Calu3 (cell line): ENCODE data around the gene SLC27A2. TPM values are rescaled to one million over a fixed set of nuclear protein-coding genes. Genes with fewer than 3 reads are reported as not detected.

ENCODE experiments used
- BruUV-seq: library from RNA; stranded (reverse); fragments of 400-500 nt; replicated peaks from 2 replicates; lab custom pipeline; 2021; lab: Mats Ljungman, UMichigan
- CTCF ChIA-PET: fragments of 300-600 bp; sonication (Branson Sonifier 250); formaldehyde crosslinking; loops from one replicate; lab custom pipeline; 2022; ENCODE audit warnings: antibody characterized with exemption; lab: Charles Lee
- DNase-seq: peaks from one replicate; pipeline ENCODE4 v3.0.0; 2022
- H3K27ac Mint-ChIP-seq: one replicate; pipeline ENCODE4 v1.8.0; 2022; ENCODE audit warnings: mixed read lengths; ENCODE audit not compliant: unreplicated experiment
- H3K27me3 Mint-ChIP-seq: one replicate; pipeline ENCODE4 v1.8.0; 2022; ENCODE audit warnings: mixed read lengths; ENCODE audit not compliant: unreplicated experiment
- H3K36me3 Mint-ChIP-seq: one replicate; pipeline ENCODE4 v1.8.0; 2022; ENCODE audit warnings: mild to moderate bottlenecking, moderate library complexity, mixed read lengths; ENCODE audit not compliant: insufficient read depth, unreplicated experiment
- H3K4me1 Mint-ChIP-seq: one replicate; pipeline ENCODE4 v1.8.0; 2022; ENCODE audit warnings: mild to moderate bottlenecking, low read depth, mixed read lengths; ENCODE audit not compliant: unreplicated experiment
- H3K4me3 Mint-ChIP-seq: one replicate; pipeline ENCODE4 v1.8.0; 2022; ENCODE audit warnings: mild to moderate bottlenecking, low read depth, moderate library complexity, mixed read lengths; ENCODE audit not compliant: unreplicated experiment
- H3K9me3 Mint-ChIP-seq: one replicate; pipeline ENCODE4 v1.8.0; 2022; ENCODE audit warnings: low read depth, mixed read lengths; ENCODE audit not compliant: unreplicated experiment
- intact Hi-C: fragments of 100-400 bp; cut with micrococcal nuclease; formaldehyde crosslinking; loops from one replicate; pipeline ENCODE4 v1.10.0; 2022; ENCODE audit not compliant: unreplicated experiment
- total RNA-seq: library from RNA; stranded (reverse); gene quantifications from 2 replicates; pipeline ENCODE4 v1.2.3, GENCODE V29; 2022
- TF ChIP-seq, protein P1 (sequence below): fragments of 200-600 bp; IDR thresholded peaks from one replicate; pipeline ENCODE4 v1.8.0; 2022; ENCODE audit warnings: antibody characterized with exemption; ENCODE audit not compliant: unreplicated experiment

SLC27A2 gene
- total RNA-seq, 1 experiment from 2014 or later = 13.1 TPM

DNA sequence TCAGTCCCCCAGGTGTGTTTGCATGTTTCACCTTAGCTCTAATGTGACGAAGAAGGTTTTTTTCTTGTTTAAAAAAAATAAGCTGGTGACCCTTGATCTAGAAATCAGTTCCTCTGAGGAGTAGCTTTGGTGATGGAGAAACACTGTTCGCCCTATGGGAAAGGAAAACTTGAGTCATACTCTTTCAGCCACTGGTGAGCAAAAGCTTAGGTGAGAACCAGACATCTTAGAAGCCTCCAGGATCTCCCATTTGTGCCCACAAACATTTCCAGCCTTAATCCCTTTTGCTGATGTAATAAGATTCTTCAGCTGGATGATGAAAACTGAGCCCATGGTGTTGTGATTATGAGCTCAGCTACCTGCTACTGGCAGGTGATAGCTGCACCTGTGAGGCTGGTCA is 37.8 kb downstream of the SLC27A2 start:
- no peak for DNase-seq
- Mint-ChIP-seq H3K27ac (no peak overlapping the region), H3K4me1 (no peaks in the 10 kb centered on the region), H3K4me3 (no peak overlapping the region), H3K27me3 (no peaks in the 10 kb centered on the region), H3K9me3 (peaks cover 4% of the 10 kb centered on the region), H3K36me3 (no peaks in the 10 kb centered on the region)
- intact Hi-C loops = no loop called here
- TF ChIP-seq, protein P1, sequence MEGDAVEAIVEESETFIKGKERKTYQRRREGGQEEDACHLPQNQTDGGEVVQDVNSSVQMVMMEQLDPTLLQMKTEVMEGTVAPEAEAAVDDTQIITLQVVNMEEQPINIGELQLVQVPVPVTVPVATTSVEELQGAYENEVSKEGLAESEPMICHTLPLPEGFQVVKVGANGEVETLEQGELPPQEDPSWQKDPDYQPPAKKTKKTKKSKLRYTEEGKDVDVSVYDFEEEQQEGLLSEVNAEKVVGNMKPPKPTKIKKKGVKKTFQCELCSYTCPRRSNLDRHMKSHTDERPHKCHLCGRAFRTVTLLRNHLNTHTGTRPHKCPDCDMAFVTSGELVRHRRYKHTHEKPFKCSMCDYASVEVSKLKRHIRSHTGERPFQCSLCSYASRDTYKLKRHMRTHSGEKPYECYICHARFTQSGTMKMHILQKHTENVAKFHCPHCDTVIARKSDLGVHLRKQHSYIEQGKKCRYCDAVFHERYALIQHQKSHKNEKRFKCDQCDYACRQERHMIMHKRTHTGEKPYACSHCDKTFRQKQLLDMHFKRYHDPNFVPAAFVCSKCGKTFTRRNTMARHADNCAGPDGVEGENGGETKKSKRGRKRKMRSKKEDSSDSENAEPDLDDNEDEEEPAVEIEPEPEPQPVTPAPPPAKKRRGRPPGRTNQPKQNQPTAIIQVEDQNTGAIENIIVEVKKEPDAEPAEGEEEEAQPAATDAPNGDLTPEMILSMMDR = no peak
- CTCF ChIA-PET = no interaction called here
- no TSS peak for BruUV-seq

DNA sequence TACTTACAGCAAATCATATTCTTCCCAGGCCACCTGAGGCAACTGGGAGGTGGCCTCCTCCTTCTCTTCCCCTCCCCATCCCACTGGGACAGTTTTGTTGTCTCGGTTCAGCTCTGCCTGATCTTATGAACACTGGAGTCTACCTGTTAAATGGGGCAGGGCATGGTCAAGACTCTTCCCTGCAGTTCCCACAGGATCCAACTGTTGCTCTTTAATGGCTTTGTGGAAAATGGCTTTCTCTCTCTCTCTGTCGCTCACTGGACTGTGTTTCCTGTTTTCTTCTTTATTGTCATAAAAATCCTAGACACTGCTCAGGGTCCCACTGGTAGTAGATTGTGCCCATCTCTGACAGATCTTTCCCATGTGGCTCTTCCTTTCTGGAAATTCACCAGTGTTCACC is 40.2 kb downstream of the SLC27A2 start:
- Mint-ChIP-seq H3K27ac (no peak overlapping the region), H3K4me3 (no peak overlapping the region), H3K36me3 (no peaks in the 10 kb centered on the region), H3K9me3 (no peaks in the 10 kb centered on the region), H3K27me3 (no peaks in the 10 kb centered on the region), H3K4me1 (no peaks in the 10 kb centered on the region)
- intact Hi-C loops = no loop called here
- TF ChIP-seq, protein P1 = no peak
- CTCF ChIA-PET = no interaction called here
- BruUV-seq = no TSS peak
- DNase-seq = no peak

DNA sequence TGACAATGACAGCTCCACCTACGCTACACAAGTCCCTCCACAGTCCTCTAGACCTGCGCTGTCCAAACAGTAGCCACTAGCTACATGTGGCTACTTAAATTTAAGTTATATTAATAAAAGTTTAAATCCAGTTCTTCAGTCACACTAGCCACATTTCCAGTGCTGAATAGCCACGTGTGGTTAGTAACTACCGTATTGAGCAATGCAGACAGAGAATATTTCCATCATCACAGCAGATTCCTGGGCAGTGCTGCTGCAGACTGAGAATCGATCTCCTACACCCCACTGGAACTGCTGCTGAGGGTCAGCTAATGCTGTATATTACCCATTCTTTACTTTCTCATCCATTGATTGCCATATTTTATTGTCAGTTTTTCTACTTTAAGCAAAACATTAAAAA is 42.6 kb downstream of the SLC27A2 start:
- Mint-ChIP-seq H3K27me3 (no peaks in the 10 kb centered on the region), H3K4me3 (no peak overlapping the region), H3K36me3 (no peaks in the 10 kb centered on the region), H3K4me1 (no peaks in the 10 kb centered on the region), H3K9me3 (no peaks in the 10 kb centered on the region), H3K27ac (no peak overlapping the region)
- CTCF ChIA-PET = no interaction called here
- TF ChIP-seq, protein P1 = no peak
- BruUV-seq = no TSS peak
- DNase-seq = no peak
- intact Hi-C loops = no loop called here

DNA sequence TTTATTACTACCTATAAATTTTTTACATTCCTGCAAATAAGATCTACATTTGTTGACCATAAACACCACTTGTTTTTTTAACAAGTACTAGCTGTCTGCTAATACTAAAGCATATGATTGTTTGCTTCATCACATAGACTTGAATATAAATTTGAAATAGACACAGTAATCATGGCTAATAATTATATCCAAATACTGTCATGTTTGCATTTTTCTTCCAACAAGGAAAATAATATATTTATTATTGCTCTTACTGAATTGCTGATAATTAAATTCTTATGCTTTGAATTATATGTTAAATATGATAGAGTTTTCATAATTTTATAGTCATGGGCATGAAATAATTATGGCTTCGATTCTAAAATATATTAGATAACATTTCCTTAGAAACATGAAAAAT is 43.1 kb downstream of the SLC27A2 start:
- Mint-ChIP-seq H3K27me3 (no peaks in the 10 kb centered on the region), H3K4me1 (no peaks in the 10 kb centered on the region), H3K9me3 (no peaks in the 10 kb centered on the region), H3K36me3 (no peaks in the 10 kb centered on the region), H3K4me3 (no peak overlapping the region), H3K27ac (no peak overlapping the region)
- no TSS peak for BruUV-seq
- TF ChIP-seq, protein P1 = no peak
- CTCF ChIA-PET = no interaction called here
- intact Hi-C loops = no loop called here
- DNase-seq = no peak
